Naive thymus-derived CD8-positive, alpha-beta T cell (primary cell): ENCODE measurements around the gene HACD2. TPM values are rescaled to one million over a fixed set of nuclear protein-coding genes. Genes with fewer than 3 reads are reported as not detected.

Experiments
- ATAC-seq, 2 donors: fragments of 150-1000 bp; cut with Tn5 transposase in 1 of 2; sonication (Bioruptor Pico), chemical (Tn5 transposase) in 1 of 2; 1 replicate in 1 of 2; 2 replicates in 1 of 2; pipeline ENCODE4 v1.10.0; 2021; ENCODE audit warnings: mild to moderate bottlenecking in 2 of 2, moderate library complexity in 2 of 2
- POLR2A ChIA-PET: fragments of 350-600 bp; sonication (Branson Sonifier 250); formaldehyde crosslinking; loops from one replicate; lab custom pipeline; 2021; ENCODE audit warnings: antibody characterized with exemption; lab: Charles Lee
- DNase-seq, 10 donors: peaks; one replicate each; pipeline versions ENCODE4 v3.0.0 to v3.0.0-alpha.2; 2020 to 2022
- H3K27ac Mint-ChIP-seq, 10 donors: one replicate each; pipeline ENCODE4 v1.8.0; 2020 to 2022; ENCODE audit warnings: mild to moderate bottlenecking in 10 of 10, mixed read lengths in 10 of 10, moderate library complexity in 4 of 10, inconsistent platforms in 1 of 10
- H3K27me3 Mint-ChIP-seq, 5 donors: one replicate each; pipeline ENCODE4 v1.8.0; 2021 to 2022; ENCODE audit warnings: mixed read lengths in 5 of 5
- H3K36me3 Mint-ChIP-seq, 3 donors: one replicate each; pipeline ENCODE4 v1.8.0; 2020 to 2022; ENCODE audit warnings: mixed read lengths in 3 of 3, mild to moderate bottlenecking in 2 of 3, inconsistent platforms in 1 of 3
- H3K4me1 Mint-ChIP-seq, 4 donors: one replicate each; pipeline ENCODE4 v1.8.0; 2021 to 2022; ENCODE audit warnings: mixed read lengths in 4 of 4
- H3K4me3 Mint-ChIP-seq, 10 donors: one replicate each; pipeline ENCODE4 v1.8.0; 2020 to 2022; ENCODE audit warnings: mild to moderate bottlenecking in 10 of 10, mixed read lengths in 10 of 10, moderate library complexity in 6 of 10, inconsistent platforms in 1 of 10
- H3K9me3 Mint-ChIP-seq, 9 donors: one replicate each; pipeline ENCODE4 v1.8.0; 2020 to 2022; ENCODE audit warnings: mixed read lengths in 9 of 9, mild to moderate bottlenecking in 3 of 9, inconsistent platforms in 1 of 9, moderate library complexity in 1 of 9
- polyA plus RNA-seq, 3 donors: library from polyadenylated mRNA; unstranded; fragments of 300-500 nt; fragmentation: Illumina TruSeq; gene quantifications; one replicate each; pipeline ENCODE4 v1.2.3, GENCODE V29; 2021
- total RNA-seq, 8 experiments: library from RNA in 2 of 8; stranded (reverse) in 2 of 8; gene quantifications; one replicate each; pipeline ENCODE4 v1.2.3 and lab custom pipeline; 2021 to 2026

HACD2 gene
- total and polyA plus RNA-seq, 5 experiments from 2014 or later: 16.0 to 28.9 (median 20.5) TPM

DNA sequence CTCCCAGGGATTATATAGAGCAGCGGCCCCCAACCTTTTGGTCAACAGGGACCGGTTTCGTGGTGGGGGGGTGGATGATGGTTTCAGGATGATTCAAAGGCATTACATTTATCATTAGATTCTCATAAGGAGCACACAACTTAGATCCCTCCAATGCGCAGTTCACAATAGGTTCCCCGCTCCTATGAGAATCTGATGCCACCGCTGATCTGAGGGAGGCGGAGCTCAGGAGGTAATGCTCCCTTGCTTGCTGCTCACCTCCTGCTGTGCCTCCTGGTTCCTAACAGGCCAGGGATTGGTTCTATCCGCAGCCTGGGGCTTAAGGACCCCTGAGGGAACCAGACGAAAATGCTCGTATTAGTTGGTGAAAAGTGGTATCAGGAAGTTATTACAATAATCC is 1.3 kb upstream of the HACD2 start:
- POLR2A ChIA-PET: interaction anchor here (0.6 to 2.1 kb wide), 5 partner anchors 10 to 394 kb away, joined by 3 to 6 read pairs (median 3); partner anchors contain the start of gene SEC22A
- no peaks in the 10 kb centered on the region for H3K27me3 Mint-ChIP-seq
- ATAC-seq: no peak
- H3K9me3 Mint-ChIP-seq: peaks cover 0 to 18% (median 11%) of the 10 kb centered on the region in 9 donors
- H3K27ac Mint-ChIP-seq: no peak overlapping the region
- no peak overlapping the region for H3K4me3 Mint-ChIP-seq
- H3K36me3 Mint-ChIP-seq: peaks cover 11 to 28% (median 22%) of the 10 kb centered on the region in 3 donors
- H3K4me1 Mint-ChIP-seq: peaks cover 15 to 23% (median 17%) of the 10 kb centered on the region in 4 donors
- DNase-seq: peak in 1 of 10 donors; percentile 8

- peak; percentile 31 to 32 for ATAC-seq
- H3K4me3 Mint-ChIP-seq: peak overlapping the region in 6 of 10 donors; percentile 79 to 92 (median 88)
- H3K27ac Mint-ChIP-seq: peak overlapping the region; percentile 59 to 96 (median 88)
- DNase-seq: peak in 4 of 10 donors; percentile 24 to 47 (median 38)
- peaks cover 0 to 30% (median 16%) of the 10 kb centered on the region in 3 donors for H3K36me3 Mint-ChIP-seq
- peaks cover 0 to 3% (median 0%) of the 10 kb centered on the region in 9 donors for H3K9me3 Mint-ChIP-seq
- POLR2A ChIA-PET: interaction anchor here (1.6 to 2.1 kb wide), 3 partner anchors 9 to 383 kb away, joined by 3 to 6 read pairs (median 5); partner anchors contain the start of gene SEC22A
- H3K27me3 Mint-ChIP-seq: no peaks in the 10 kb centered on the region
- peaks cover 16 to 23% (median 17%) of the 10 kb centered on the region in 4 donors for H3K4me1 Mint-ChIP-seq
Observed at GRCh38 chr3:123584284-123584987, 417 bp downstream of the HACD2 start.

DNA sequence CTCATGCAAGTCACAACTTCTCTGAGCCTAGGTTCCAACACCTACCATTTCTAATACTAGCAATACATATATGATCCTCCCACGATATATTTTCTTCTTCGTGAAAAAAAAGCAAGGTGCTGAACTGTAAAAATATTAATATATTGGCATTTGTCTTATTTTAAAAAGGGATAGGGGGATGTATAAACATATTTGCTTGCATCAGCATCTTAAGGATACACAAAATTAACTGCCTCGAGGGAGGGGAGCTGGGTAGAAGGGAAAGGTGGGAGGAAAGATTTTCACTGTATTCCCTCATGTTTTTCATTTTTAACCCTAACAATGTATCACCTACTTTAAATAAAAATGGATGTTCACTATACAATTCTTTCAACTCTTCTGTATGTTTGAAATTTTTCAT is 1.3 kb downstream of the HACD2 start:
- DNase-seq (no peak), ATAC-seq (no peak)
- POLR2A ChIA-PET: interaction anchor here (0.6 to 1.6 kb wide), 2 partner anchors 16 to 380 kb away, joined by 3 to 7 read pairs; no protein-coding TSS in a partner anchor
- Mint-ChIP-seq H3K4me3 (peak overlapping the region in 8 of 10 donors; percentile 47 to 92 (median 86)), H3K27ac (peak overlapping the region in 7 of 10 donors; percentile 26 to 96 (median 83)), H3K9me3 (no peaks in the 10 kb centered on the region), H3K4me1 (peaks cover 16 to 23% (median 17%) of the 10 kb centered on the region in 4 donors), H3K36me3 (peaks cover 0 to 33% (median 14%) of the 10 kb centered on the region in 3 donors), H3K27me3 (no peaks in the 10 kb centered on the region)

- Mint-ChIP-seq H3K27ac (peak overlapping the region in 2 of 10 donors; percentile 33 to 56), H3K4me1 (peaks cover 12 to 28% (median 16%) of the 10 kb centered on the region in 4 donors), H3K4me3 (no peak overlapping the region), H3K36me3 (peaks cover 5 to 41% (median 12%) of the 10 kb centered on the region in 3 donors), H3K9me3 (no peaks in the 10 kb centered on the region), H3K27me3 (no peaks in the 10 kb centered on the region)
- no peak for ATAC-seq
- POLR2A ChIA-PET: no interaction called here
- no peak for DNase-seq
Observed at GRCh38 chr3:123582315-123582714, 2.5 kb downstream of the HACD2 start.

DNA sequence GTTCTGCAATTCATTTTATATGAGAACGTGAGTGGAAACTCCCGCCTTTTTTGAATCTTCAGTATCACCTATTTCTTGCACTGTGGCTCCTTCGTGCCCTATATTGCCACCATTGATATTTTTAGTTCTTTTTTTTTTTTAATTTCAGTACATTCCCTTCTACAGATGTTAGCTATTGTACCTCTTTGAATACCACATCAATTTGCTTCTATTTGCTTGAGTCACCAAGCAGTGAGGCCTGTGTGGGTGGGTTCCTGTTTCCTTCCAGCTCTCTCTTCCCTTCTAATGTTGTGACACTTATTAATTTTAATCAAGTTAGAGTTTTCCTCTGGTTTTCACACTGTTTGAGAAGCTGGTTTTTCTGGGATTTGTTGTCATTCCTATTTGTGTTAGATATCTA is 8.7 kb downstream of the HACD2 start:
- no peaks in the 10 kb centered on the region for H3K27me3 Mint-ChIP-seq
- peaks cover 8 to 33% (median 17%) of the 10 kb centered on the region in 4 donors for H3K4me1 Mint-ChIP-seq
- peaks cover 5 to 63% (median 12%) of the 10 kb centered on the region in 3 donors for H3K36me3 Mint-ChIP-seq
- DNase-seq: no peak
- POLR2A ChIA-PET: interaction anchor here (1.7 kb wide), 1 partner anchor 9 kb away, joined by 5 read pairs; the partner anchor contains the start of gene HACD2
- H3K9me3 Mint-ChIP-seq: no peaks in the 10 kb centered on the region
- H3K27ac Mint-ChIP-seq: peak overlapping the region in 7 of 10 donors; percentile 15 to 75 (median 51)
- ATAC-seq: no peak
- no peak overlapping the region for H3K4me3 Mint-ChIP-seq

GRCh38 chr3:123571973-123572365 is 12.9 kb downstream of the HACD2 start:
- Mint-ChIP-seq H3K9me3 (no peaks in the 10 kb centered on the region), H3K27me3 (no peaks in the 10 kb centered on the region), H3K4me1 (peaks cover 12 to 33% (median 20%) of the 10 kb centered on the region in 4 donors), H3K27ac (no peak overlapping the region), H3K36me3 (peaks cover 0 to 44% (median 2%) of the 10 kb centered on the region in 3 donors), H3K4me3 (no peak overlapping the region)
- no peak for ATAC-seq
- no peak for DNase-seq
- POLR2A ChIA-PET: no interaction called here

DNA sequence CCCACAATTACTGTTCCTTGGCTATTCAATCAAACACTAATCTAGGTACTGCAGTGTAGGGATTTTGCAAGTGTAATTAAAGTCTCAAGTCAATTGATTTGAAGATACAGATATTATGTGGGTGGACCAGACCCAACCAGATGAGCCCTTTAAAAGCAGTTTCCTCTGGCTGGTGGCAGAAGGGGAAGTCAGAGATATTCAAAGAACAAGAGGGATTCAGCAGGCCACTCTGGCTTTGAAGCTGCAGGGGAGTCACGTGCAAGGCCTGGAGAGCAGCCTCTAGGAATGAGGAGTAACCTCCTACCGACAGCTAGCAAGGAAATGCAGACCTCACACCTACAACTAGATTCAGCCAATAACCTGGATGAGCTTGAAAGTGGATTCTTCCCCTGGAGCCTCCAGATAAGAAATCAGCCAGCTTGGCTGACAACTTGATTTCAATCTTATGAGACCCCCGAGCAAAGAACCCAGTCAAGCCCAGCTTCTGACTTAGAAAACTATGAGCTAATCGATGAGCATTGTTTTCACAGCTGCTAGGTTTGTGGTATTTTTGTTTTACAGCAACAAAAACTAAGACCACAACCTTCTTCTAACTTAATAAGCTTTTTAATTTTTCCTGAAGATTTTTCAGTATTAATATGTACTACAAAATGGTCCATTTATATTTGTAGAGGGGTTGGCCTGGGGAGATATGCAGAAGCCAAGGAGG is 13.4 kb downstream of the HACD2 start:
- H3K9me3 Mint-ChIP-seq: no peaks in the 10 kb centered on the region
- H3K36me3 Mint-ChIP-seq: peaks cover 0 to 39% (median 0%) of the 10 kb centered on the region in 3 donors
- peak overlapping the region in 2 of 10 donors; percentile 34 to 69 for H3K27ac Mint-ChIP-seq
- POLR2A ChIA-PET: no interaction called here
- peak overlapping the region in 1 of 10 donors; percentile 18 for H3K4me3 Mint-ChIP-seq
- H3K27me3 Mint-ChIP-seq: no peaks in the 10 kb centered on the region
- no peak for ATAC-seq
- peaks cover 7 to 28% (median 15%) of the 10 kb centered on the region in 4 donors for H3K4me1 Mint-ChIP-seq
- no peak for DNase-seq

- no peak overlapping the region for H3K27ac Mint-ChIP-seq
- no peak for DNase-seq
- H3K27me3 Mint-ChIP-seq: no peaks in the 10 kb centered on the region
- POLR2A ChIA-PET: no interaction called here
- H3K36me3 Mint-ChIP-seq: peaks cover 0 to 41% (median 0%) of the 10 kb centered on the region in 3 donors
- H3K4me3 Mint-ChIP-seq: no peak overlapping the region
- H3K4me1 Mint-ChIP-seq: peaks cover 9 to 18% (median 15%) of the 10 kb centered on the region in 4 donors
- no peak for ATAC-seq
- H3K9me3 Mint-ChIP-seq: no peaks in the 10 kb centered on the region
Observed at GRCh38 chr3:123568875-123569274, 16.0 kb downstream of the HACD2 start.

DNA sequence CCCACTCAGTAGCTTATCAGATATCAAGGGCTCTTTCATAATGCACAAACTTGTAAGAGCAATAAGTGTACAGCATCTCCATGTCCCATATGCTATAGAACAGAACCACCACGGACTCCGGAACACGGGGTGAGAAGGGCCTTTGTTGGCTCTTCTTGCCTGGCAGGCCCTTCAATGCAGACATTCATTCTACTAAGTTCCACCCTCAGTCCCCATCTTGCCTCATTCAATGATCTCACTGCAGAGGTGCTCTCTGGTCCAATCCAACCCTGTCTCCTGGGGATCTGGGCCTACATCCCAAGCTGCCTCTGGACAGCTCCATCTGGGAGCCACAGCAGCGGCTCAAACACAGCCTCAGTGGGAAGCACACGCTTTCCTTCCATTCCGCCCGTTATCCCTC is 16.8 kb downstream of the HACD2 start:
- Mint-ChIP-seq H3K9me3 (no peaks in the 10 kb centered on the region), H3K27me3 (no peaks in the 10 kb centered on the region), H3K4me1 (peaks cover 14 to 22% (median 15%) of the 10 kb centered on the region in 4 donors), H3K27ac (peak overlapping the region in 1 of 10 donors; percentile 57), H3K36me3 (peaks cover 0 to 46% (median 0%) of the 10 kb centered on the region in 3 donors), H3K4me3 (no peak overlapping the region)
- DNase-seq (no peak), ATAC-seq (no peak)
- POLR2A ChIA-PET: interaction anchor here (1.1 kb wide), 1 partner anchor 16 kb away, joined by 3 read pairs; no protein-coding TSS in a partner anchor

GRCh38 chr3:123564056-123564455 is 20.8 kb downstream of the HACD2 start:
- Mint-ChIP-seq H3K36me3 (peaks cover 0 to 34% (median 0%) of the 10 kb centered on the region in 3 donors), H3K4me1 (peaks cover 4 to 15% (median 13%) of the 10 kb centered on the region in 4 donors), H3K27ac (peak overlapping the region in 1 of 10 donors; percentile 4), H3K27me3 (no peaks in the 10 kb centered on the region), H3K9me3 (no peaks in the 10 kb centered on the region), H3K4me3 (no peak overlapping the region)
- DNase-seq (no peak), ATAC-seq (no peak)
- POLR2A ChIA-PET: no interaction called here

DNA sequence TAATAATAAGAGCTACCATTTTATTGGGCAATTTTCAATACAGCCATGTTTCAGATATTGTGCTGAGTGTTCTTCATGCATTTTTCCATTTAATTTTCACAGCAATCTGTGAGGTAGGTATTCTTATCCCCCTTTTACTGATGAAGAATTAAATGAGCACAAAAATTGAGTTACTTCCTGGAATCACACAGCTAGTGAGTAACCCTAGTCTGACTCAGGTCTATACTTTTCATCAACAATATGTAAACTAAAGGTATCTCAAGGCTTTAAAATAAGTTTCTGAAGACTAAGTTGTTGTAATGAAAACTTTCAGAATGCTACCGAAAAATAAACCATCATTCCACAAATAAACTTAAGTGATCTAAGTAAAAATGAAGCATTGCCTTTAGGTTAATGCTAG is 22.3 kb downstream of the HACD2 start:
- H3K4me3 Mint-ChIP-seq: no peak overlapping the region
- H3K27me3 Mint-ChIP-seq: no peaks in the 10 kb centered on the region
- no peak for DNase-seq
- POLR2A ChIA-PET: no interaction called here
- H3K36me3 Mint-ChIP-seq: peaks cover 0 to 25% (median 0%) of the 10 kb centered on the region in 3 donors
- peak overlapping the region in 1 of 10 donors; percentile 75 for H3K27ac Mint-ChIP-seq
- H3K4me1 Mint-ChIP-seq: peaks cover 4 to 11% (median 8%) of the 10 kb centered on the region in 4 donors
- H3K9me3 Mint-ChIP-seq: no peaks in the 10 kb centered on the region
- no peak for ATAC-seq

GRCh38 chr3:123561188-123561587 is 23.7 kb downstream of the HACD2 start:
- H3K4me3 Mint-ChIP-seq: no peak overlapping the region
- no peaks in the 10 kb centered on the region for H3K9me3 Mint-ChIP-seq
- DNase-seq: no peak
- no peak for ATAC-seq
- peaks cover 4 to 11% (median 8%) of the 10 kb centered on the region in 4 donors for H3K4me1 Mint-ChIP-seq
- H3K36me3 Mint-ChIP-seq: peaks cover 3 to 38% (median 6%) of the 10 kb centered on the region in 3 donors
- no peaks in the 10 kb centered on the region for H3K27me3 Mint-ChIP-seq
- POLR2A ChIA-PET: no interaction called here
- H3K27ac Mint-ChIP-seq: no peak overlapping the region
